ENCODE results near the gene SRGAP1.
"Not testable (repeated sequence)": the region's sequence is repeated elsewhere in the genome, so short reads cannot be mapped to it uniquely, and the experiment has no call there.

The SRGAP1 gene

DNA sequence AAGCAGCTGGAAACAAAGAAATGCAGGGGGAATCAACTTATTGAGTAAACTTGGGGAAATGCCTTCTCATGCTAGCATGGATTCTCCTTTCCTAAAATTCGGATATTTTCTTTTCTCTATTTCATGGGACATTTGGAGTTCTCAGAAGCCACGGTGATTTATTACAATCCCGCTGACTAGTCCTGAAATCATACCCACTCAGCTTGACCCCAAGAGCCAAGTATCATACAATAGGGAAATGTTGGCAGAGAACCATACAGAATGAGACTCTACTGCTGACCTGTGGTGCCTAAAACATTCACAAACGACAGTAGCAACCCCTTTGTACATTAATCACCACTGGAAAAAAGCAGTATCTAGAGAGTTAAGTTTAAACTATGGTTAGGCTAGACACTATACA, 265.2 kb downstream of the SRGAP1 start:
- ATAC-seq (ENCODE audit: insufficient read depth, low read depth) (no peak), DNase-seq (no peak)
- Histone ChIP-seq H3K9ac (ENCODE audit: low read depth, low read length) (no peak overlapping the region), H3K79me2 (ENCODE audit: insufficient read depth, low read length) (no peaks in the 10 kb centered on the region), H3K36me3 (ENCODE audit: insufficient read depth, low read length) (no peaks in the 10 kb centered on the region), H3K27me3 (ENCODE audit: insufficient read depth, low read length, poor library complexity) (peaks cover 6% of the 10 kb centered on the region), H2AFZ (ENCODE audit: low read depth, low read length) (no peak overlapping the region), H3K4me1 (ENCODE audit: insufficient read depth, low read length) (no peaks in the 10 kb centered on the region), H3K27ac (ENCODE audit: low read length) (no peak overlapping the region), H3K9me3 (ENCODE audit: insufficient read depth, low read length, severe bottlenecking) (no peaks in the 10 kb centered on the region), H3K4me2 (ENCODE audit: insufficient read depth, low read length) (no peak overlapping the region), H3K4me3 (ENCODE audit: low read depth in 1 of 2, low read length in 2 of 2) (no peak overlapping the region), H4K20me1 (ENCODE audit: insufficient read depth, low read length) (no peaks in the 10 kb centered on the region)
- TF ChIP-seq, protein P1, sequence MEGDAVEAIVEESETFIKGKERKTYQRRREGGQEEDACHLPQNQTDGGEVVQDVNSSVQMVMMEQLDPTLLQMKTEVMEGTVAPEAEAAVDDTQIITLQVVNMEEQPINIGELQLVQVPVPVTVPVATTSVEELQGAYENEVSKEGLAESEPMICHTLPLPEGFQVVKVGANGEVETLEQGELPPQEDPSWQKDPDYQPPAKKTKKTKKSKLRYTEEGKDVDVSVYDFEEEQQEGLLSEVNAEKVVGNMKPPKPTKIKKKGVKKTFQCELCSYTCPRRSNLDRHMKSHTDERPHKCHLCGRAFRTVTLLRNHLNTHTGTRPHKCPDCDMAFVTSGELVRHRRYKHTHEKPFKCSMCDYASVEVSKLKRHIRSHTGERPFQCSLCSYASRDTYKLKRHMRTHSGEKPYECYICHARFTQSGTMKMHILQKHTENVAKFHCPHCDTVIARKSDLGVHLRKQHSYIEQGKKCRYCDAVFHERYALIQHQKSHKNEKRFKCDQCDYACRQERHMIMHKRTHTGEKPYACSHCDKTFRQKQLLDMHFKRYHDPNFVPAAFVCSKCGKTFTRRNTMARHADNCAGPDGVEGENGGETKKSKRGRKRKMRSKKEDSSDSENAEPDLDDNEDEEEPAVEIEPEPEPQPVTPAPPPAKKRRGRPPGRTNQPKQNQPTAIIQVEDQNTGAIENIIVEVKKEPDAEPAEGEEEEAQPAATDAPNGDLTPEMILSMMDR (IDR thresholded peaks at IDR 0.05; ENCODE audit: borderline replicate concordance, extremely low read depth, low read length, poor library complexity, severe bottlenecking), result no peak
- TF ChIP-seq EZH2 (IDR thresholded peaks at IDR 0.05; ENCODE audit: borderline replicate concordance, low read depth, low read length, severe bottlenecking), result no peak

DNA sequence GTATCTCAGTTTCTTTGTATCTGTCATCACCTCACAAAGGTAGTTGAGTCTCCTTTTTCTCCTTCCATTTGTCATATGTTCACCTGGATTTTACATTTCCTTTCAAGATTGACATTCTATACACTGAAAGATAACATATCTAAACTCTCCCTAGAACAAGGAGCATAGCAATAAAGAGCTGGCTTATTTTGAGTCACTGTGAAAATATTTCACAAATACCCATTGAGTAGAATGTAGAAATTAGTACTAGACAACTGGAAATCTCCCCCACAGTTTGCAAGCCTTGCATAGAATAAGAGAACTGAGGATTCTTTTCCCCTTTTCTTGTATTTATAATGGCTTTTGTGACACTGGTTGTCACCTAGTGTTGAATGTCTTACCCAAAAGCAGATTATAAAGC, 266.4 kb downstream of the SRGAP1 start:
- Histone ChIP-seq H3K9me3 (ENCODE audit: insufficient read depth, low read length, severe bottlenecking) (no peaks in the 10 kb centered on the region), H3K9ac (ENCODE audit: low read depth, low read length) (no peak overlapping the region), H3K4me2 (ENCODE audit: insufficient read depth, low read length) (no peak overlapping the region), H3K27ac (ENCODE audit: low read length) (no peak overlapping the region), H3K27me3 (ENCODE audit: insufficient read depth, low read length, poor library complexity) (peaks cover 6% of the 10 kb centered on the region), H3K4me1 (ENCODE audit: insufficient read depth, low read length) (no peaks in the 10 kb centered on the region), H3K4me3 (ENCODE audit: low read depth in 1 of 2, low read length in 2 of 2) (no peak overlapping the region), H3K79me2 (ENCODE audit: insufficient read depth, low read length) (no peaks in the 10 kb centered on the region), H4K20me1 (ENCODE audit: insufficient read depth, low read length) (no peaks in the 10 kb centered on the region), H2AFZ (ENCODE audit: low read depth, low read length) (no peak overlapping the region), H3K36me3 (ENCODE audit: insufficient read depth, low read length) (no peaks in the 10 kb centered on the region)
- ATAC-seq (ENCODE audit: insufficient read depth, low read depth) (no peak), DNase-seq (no peak)
- TF ChIP-seq, protein P1 (IDR thresholded peaks at IDR 0.05; ENCODE audit: borderline replicate concordance, extremely low read depth, low read length, poor library complexity, severe bottlenecking), result no peak
- no peak for TF ChIP-seq EZH2 (IDR thresholded peaks at IDR 0.05; ENCODE audit: borderline replicate concordance, low read depth, low read length, severe bottlenecking)

DNA sequence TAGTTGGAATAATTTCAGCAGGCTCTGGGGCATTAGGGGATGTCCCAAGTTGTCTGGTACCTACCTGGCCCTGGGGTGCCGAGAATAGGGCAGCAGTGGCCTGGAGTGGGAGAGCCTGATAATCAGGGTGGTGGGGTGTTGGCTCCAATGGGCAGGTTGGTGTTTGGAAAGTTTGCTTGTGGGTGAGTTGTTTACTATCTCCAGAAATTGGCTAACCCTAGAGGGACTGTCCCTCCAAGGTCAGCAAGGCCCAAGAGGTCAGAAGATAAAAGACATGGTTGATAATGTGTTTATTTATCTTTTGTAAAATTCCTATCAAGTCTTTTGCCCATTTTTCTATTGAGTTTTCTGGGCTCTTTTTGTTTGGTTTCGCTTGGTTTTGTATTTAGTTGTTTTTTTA, 272.5 kb downstream of the SRGAP1 start:
- no peak for DNase-seq
- no peak overlapping the region for H3K4me2 ChIP-seq (ENCODE audit: insufficient read depth, low read length)
- H3K79me2 ChIP-seq (ENCODE audit: insufficient read depth, low read length), result no peaks in the 10 kb centered on the region
- no peak overlapping the region for H3K9ac ChIP-seq (ENCODE audit: low read depth, low read length)
- H2AFZ ChIP-seq (ENCODE audit: low read depth, low read length), result no peak overlapping the region
- H3K36me3 ChIP-seq (ENCODE audit: insufficient read depth, low read length), result no peaks in the 10 kb centered on the region
- H4K20me1 ChIP-seq (ENCODE audit: insufficient read depth, low read length), result no peaks in the 10 kb centered on the region
- no peak overlapping the region for H3K4me3 ChIP-seq (ENCODE audit: low read depth in 1 of 2, low read length in 2 of 2)
- H3K9me3 ChIP-seq (ENCODE audit: insufficient read depth, low read length, severe bottlenecking), result no peaks in the 10 kb centered on the region
- H3K27ac ChIP-seq (ENCODE audit: low read length), result no peak overlapping the region
- ATAC-seq (ENCODE audit: insufficient read depth, low read depth), result no peak
- no peaks in the 10 kb centered on the region for H3K4me1 ChIP-seq (ENCODE audit: insufficient read depth, low read length)
- peaks cover 8% of the 10 kb centered on the region for H3K27me3 ChIP-seq (ENCODE audit: insufficient read depth, low read length, poor library complexity)
- TF ChIP-seq EZH2 (IDR thresholded peaks at IDR 0.05; ENCODE audit: borderline replicate concordance, low read depth, low read length, severe bottlenecking), result no peak
- TF ChIP-seq, protein P1 (IDR thresholded peaks at IDR 0.05; ENCODE audit: borderline replicate concordance, extremely low read depth, low read length, poor library complexity, severe bottlenecking), result no peak

DNA sequence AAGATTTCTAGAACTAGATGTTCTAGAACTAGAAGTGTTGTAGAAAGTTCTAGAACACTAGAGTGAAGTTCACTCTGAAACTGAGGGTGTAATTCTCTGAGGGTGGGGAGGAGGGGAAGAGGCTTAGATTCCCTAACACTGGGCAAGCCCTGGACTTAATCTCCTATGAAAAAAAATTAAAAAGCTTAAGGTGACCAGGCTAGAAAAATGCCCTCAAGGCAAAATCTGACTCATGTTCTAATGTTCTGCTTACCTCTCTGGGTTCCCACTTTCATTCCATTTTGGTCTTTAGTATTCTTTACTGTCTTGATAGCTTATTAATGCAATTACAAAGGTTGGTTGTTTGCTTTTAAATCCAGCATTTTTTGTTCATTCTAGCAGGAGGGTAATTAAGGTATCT, 276.1 kb downstream of the SRGAP1 start:
- Histone ChIP-seq H3K4me2 (ENCODE audit: insufficient read depth, low read length) (no peak overlapping the region), H3K4me1 (ENCODE audit: insufficient read depth, low read length) (no peaks in the 10 kb centered on the region), H3K9ac (ENCODE audit: low read depth, low read length) (no peak overlapping the region), H3K36me3 (ENCODE audit: insufficient read depth, low read length) (no peaks in the 10 kb centered on the region), H3K27ac (ENCODE audit: low read length) (no peak overlapping the region), H4K20me1 (ENCODE audit: insufficient read depth, low read length) (no peaks in the 10 kb centered on the region), H3K79me2 (ENCODE audit: insufficient read depth, low read length) (no peaks in the 10 kb centered on the region), H3K27me3 (ENCODE audit: insufficient read depth, low read length, poor library complexity) (peaks cover 8% of the 10 kb centered on the region), H3K4me3 (ENCODE audit: low read depth in 1 of 2, low read length in 2 of 2) (no peak overlapping the region), H3K9me3 (ENCODE audit: insufficient read depth, low read length, severe bottlenecking) (no peaks in the 10 kb centered on the region), H2AFZ (ENCODE audit: low read depth, low read length) (no peak overlapping the region)
- DNase-seq (no peak), ATAC-seq (ENCODE audit: insufficient read depth, low read depth) (no peak)
- no peak for TF ChIP-seq EZH2 (IDR thresholded peaks at IDR 0.05; ENCODE audit: borderline replicate concordance, low read depth, low read length, severe bottlenecking)
- TF ChIP-seq, protein P1 (IDR thresholded peaks at IDR 0.05; ENCODE audit: borderline replicate concordance, extremely low read depth, low read length, poor library complexity, severe bottlenecking), result no peak

DNA sequence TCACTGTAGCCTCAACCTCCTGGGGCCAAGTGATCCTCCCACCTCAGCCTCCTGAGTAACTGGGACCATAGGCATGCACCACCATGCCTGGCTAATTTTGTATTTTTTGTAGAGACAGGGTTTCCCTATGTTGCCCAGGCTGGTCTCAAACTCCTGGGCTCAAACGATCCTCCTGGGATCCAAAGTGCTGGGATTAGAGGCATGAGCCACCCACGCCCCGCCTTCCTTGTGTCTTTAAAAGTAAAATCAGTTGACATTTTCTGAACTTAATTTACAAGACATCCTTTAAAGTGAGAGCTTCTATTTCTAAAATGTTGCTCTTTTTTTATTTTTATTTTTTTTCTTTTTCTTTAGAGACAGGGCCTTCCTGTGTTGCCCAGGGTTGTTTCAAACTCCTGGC, 276.6 kb downstream of the SRGAP1 start:
- not testable (repeated sequence) for H3K79me2 ChIP-seq (ENCODE audit: insufficient read depth, low read length); H3K4me3 ChIP-seq (ENCODE audit: low read depth in 1 of 2, low read length in 2 of 2); H3K4me2 ChIP-seq (ENCODE audit: insufficient read depth, low read length); H3K27me3 ChIP-seq (ENCODE audit: insufficient read depth, low read length, poor library complexity); H3K9ac ChIP-seq (ENCODE audit: low read depth, low read length); DNase-seq; ATAC-seq (ENCODE audit: insufficient read depth, low read depth); H3K27ac ChIP-seq (ENCODE audit: low read length); H3K36me3 ChIP-seq (ENCODE audit: insufficient read depth, low read length); H2AFZ ChIP-seq (ENCODE audit: low read depth, low read length); H3K9me3 ChIP-seq (ENCODE audit: insufficient read depth, low read length, severe bottlenecking); H3K4me1 ChIP-seq (ENCODE audit: insufficient read depth, low read length); H4K20me1 ChIP-seq (ENCODE audit: insufficient read depth, low read length)

All from DND-41 (cell line).